ENCODE data around the gene SCGB1D1. TPM values are rescaled to one million over a fixed set of nuclear protein-coding genes. Genes with fewer than 3 reads are reported as not detected.

SCGB1D1 gene
- total and polyA plus RNA-seq, 2 experiments from 2014 or later: not detected

GRCh38 chr11:62141111-62142042 lies 48.6 kb upstream of the SCGB1D1 start:
- Mint-ChIP-seq H3K27ac (no peak overlapping the region), H3K36me3 (ENCODE audit: low read depth) (peaks cover 62% of the 10 kb centered on the region), H3K27me3 (ENCODE audit: insufficient read depth, low read depth, poor library complexity) (peaks cover 19% of the 10 kb centered on the region), H3K9me3 (no peaks in the 10 kb centered on the region), H3K4me3 (no peak overlapping the region), H3K4me1 (no peaks in the 10 kb centered on the region)
- no peak for DNase-seq (ENCODE audit: low spot score)
- no peak for ATAC-seq
- no peak overlapping the region for H2AFZ ChIP-seq
- no peaks in the 10 kb centered on the region for H3K4me1 ChIP-seq (ENCODE audit: insufficient read depth)
- no peak overlapping the region for H3K4me2 ChIP-seq
- no peak overlapping the region for H3K27ac ChIP-seq (ENCODE audit: low read depth)
- H3K4me3 ChIP-seq: no peak overlapping the region
- no peak for TF ChIP-seq POLR2AphosphoS5 (IDR thresholded peaks at IDR 0.05; ENCODE audit: low read depth)
- TF ChIP-seq NANOG (IDR thresholded peaks at IDR 0.05; ENCODE audit: borderline replicate concordance): no peak
- no peak for TF ChIP-seq CREB1 (CRISPR knock-in tag; IDR thresholded peaks at IDR 0.05; ENCODE audit: low read depth)
- no peak for TF ChIP-seq EZH2 (IDR thresholded peaks at IDR 0.05; ENCODE audit: low read depth, unreplicated experiment)
- TF ChIP-seq ETS1 (IDR thresholded peaks at IDR 0.05): no peak
- no peak for TF ChIP-seq ZNF462 (CRISPR knock-in tag; IDR thresholded peaks at IDR 0.05)
- TF ChIP-seq JUNB (IDR thresholded peaks at IDR 0.05; ENCODE audit: unreplicated experiment): no peak
- TF ChIP-seq ZNF114 (CRISPR knock-in tag; IDR thresholded peaks at IDR 0.05): no peak
- TF ChIP-seq STAT1 (IDR thresholded peaks at IDR 0.05; ENCODE audit: unreplicated experiment): no peak
- TF ChIP-seq CTCF (conservative IDR thresholded peaks at IDR 0.05; ENCODE audit: low read depth in 2 of 2): no peak
- TF ChIP-seq EZH2phosphoT487 (IDR thresholded peaks at IDR 0.05; ENCODE audit: unreplicated experiment): no peak
- TF ChIP-seq REST (IDR thresholded peaks at IDR 0.05; ENCODE audit: unreplicated experiment): no peak
- TF ChIP-seq ZNF331 (CRISPR knock-in tag; IDR thresholded peaks at IDR 0.05; ENCODE audit: low read depth): no peak
- peaks cover 15% of the 10 kb centered on the region for H3K79me2 ChIP-seq (replicated peaks; ENCODE audit: insufficient read depth)
- no peaks in the 10 kb centered on the region for H3K9me2 ChIP-seq (ENCODE audit: insufficient read depth)
- H4K20me1 ChIP-seq (replicated peaks; ENCODE audit: insufficient read depth): peaks cover 9% of the 10 kb centered on the region; the same call in 1 of the 2 replicates
- H3K36me3 ChIP-seq (ENCODE audit: insufficient read depth): peaks cover 10% of the 10 kb centered on the region; the same call in 1 of the 2 replicates
- no peaks in the 10 kb centered on the region for H3K27me3 ChIP-seq (ENCODE audit: insufficient read depth)
- no peaks in the 10 kb centered on the region for H3F3A ChIP-seq (replicated peaks; ENCODE audit: low read depth)

Measured in GM23338 (cell line).